A673 (cell line): ENCODE measurements around the gene SCGB3A1. TPM values are rescaled to one million over a fixed set of nuclear protein-coding genes. Genes with fewer than 3 reads are reported as not detected.

Experiments
- BruUV-seq: library from RNA; stranded (reverse); fragments of 400-500 nt; replicated peaks from 2 replicates; lab custom pipeline; 2021; lab: Mats Ljungman, UMichigan
- CTCF ChIA-PET: fragments of 300-600 bp; sonication (Branson Sonifier 250); formaldehyde crosslinking; loops from one replicate; lab custom pipeline; 2022; ENCODE audit warnings: antibody characterized with exemption; lab: Charles Lee
- POLR2A ChIA-PET: fragments of 300-600 bp; sonication (Branson Sonifier 250); formaldehyde crosslinking; loops from one replicate; lab custom pipeline; 2022; ENCODE audit warnings: antibody characterized with exemption; ENCODE audit not compliant: low non-redundant PET; lab: Charles Lee
- DNase-seq: peaks from one replicate; pipeline ENCODE4 v3.0.0-alpha.2; 2015; ENCODE audit warnings: low spot score
- H3K27ac ChIP-seq: fragments of 200-600 bp; sonication (generic); 2 replicates; pipeline ENCODE4 v1.5.1; 2016; ENCODE audit warnings: mixed run types, low read depth, mild to moderate bottlenecking, mixed read lengths, antibody characterized with exemption, low read length; ENCODE audit not compliant: poor library complexity, severe bottlenecking
- H3K27me3 ChIP-seq: fragments of 200-600 bp; sonication (generic); replicated peaks from 2 replicates; pipeline ENCODE4 v1.6.1; 2017; ENCODE audit warnings: mixed run types, low read depth, mild to moderate bottlenecking, mixed read lengths, antibody characterized with exemption, low read length; ENCODE audit not compliant: insufficient read depth, poor library complexity
- H3K36me3 ChIP-seq: fragments of 200-600 bp; sonication (generic); 2 replicates; pipeline ENCODE4 v1.6.1; 2016; ENCODE audit warnings: mixed run types, mild to moderate bottlenecking, mixed read lengths, antibody characterized with exemption, low read length; ENCODE audit not compliant: insufficient read depth, poor library complexity, severe bottlenecking
- H3K4me1 ChIP-seq: fragments of 200-600 bp; sonication (generic); 2 replicates; pipeline ENCODE4 v1.6.1; 2017; ENCODE audit warnings: mixed run types, mild to moderate bottlenecking, mixed read lengths, antibody characterized with exemption, low read length; ENCODE audit not compliant: insufficient read depth, poor library complexity, severe bottlenecking
- H3K4me3 ChIP-seq: fragments of 200-600 bp; sonication (generic); 2 replicates; pipeline ENCODE4 v1.5.1; 2016; ENCODE audit warnings: low read depth, mixed run types, mild to moderate bottlenecking, mixed read lengths, low read length; ENCODE audit not compliant: poor library complexity, severe bottlenecking
- H3K9me3 ChIP-seq: fragments of 200-600 bp; sonication (generic); 2 replicates; pipeline ENCODE4 v1.6.1; 2016; ENCODE audit warnings: mixed run types, low read depth, mild to moderate bottlenecking, mixed read lengths, antibody characterized with exemption, low read length; ENCODE audit not compliant: poor library complexity, severe bottlenecking
- EZH2 ChIP-seq: fragments of 200-600 bp; sonication (generic); IDR thresholded peaks from 2 replicates; pipeline ENCODE4 v1.6.1; 2017; ENCODE audit warnings: borderline replicate concordance, low read depth, mild to moderate bottlenecking, mixed read lengths, antibody characterized with exemption, low read length; ENCODE audit not compliant: poor library complexity, severe bottlenecking
- intact Hi-C: fragments of 100-400 bp; cut with micrococcal nuclease; formaldehyde crosslinking; loops from one replicate; pipeline ENCODE4 v1.10.0; 2022; ENCODE audit not compliant: unreplicated experiment
- total RNA-seq: library from RNA; stranded (reverse); gene quantifications from 2 replicates; pipeline ENCODE4 v1.2.3, GENCODE V29; 2021
- TF ChIP-seq, protein P1 (sequence below): fragments of 300-800, 200-600 bp; sonication (generic); conservative IDR thresholded peaks from 2 replicates; pipeline ENCODE4 v1.5.1; 2017; ENCODE audit warnings: low read depth, mild to moderate bottlenecking, antibody characterized with exemption, low read length, moderate library complexity, mixed read lengths

SCGB3A1 gene
- total RNA-seq, 1 experiment from 2014 or later = not detected

DNA sequence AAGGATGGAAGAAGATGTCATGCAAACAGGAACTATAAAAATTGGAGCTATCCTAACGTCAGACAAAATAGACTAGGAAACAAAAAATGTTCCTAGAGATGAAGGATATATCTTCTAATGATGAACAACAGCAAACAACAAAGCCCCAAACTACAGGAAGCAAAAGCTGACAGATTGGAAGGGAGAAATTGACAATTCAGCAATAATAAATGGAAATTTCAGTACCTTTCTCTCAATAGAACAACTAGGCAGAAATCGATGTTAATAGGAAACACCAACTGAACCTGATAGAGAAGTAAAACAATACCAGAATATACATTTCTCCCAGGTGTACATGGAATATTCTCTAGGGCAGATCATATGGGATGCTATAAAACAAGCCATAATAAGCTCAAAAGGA lies 7.6 kb downstream of the SCGB3A1 start:
- Histone ChIP-seq H3K27me3 (peaks cover 7% of the 10 kb centered on the region), H3K4me1 (no peaks in the 10 kb centered on the region), H3K9me3 (no peaks in the 10 kb centered on the region), H3K36me3 (no peaks in the 10 kb centered on the region), H3K27ac (no peak overlapping the region), H3K4me3 (no peak overlapping the region)
- intact Hi-C loops = no loop called here
- ChIA-PET CTCF (no interaction called here), POLR2A (no interaction called here)
- TF ChIP-seq EZH2 = no peak
- TF ChIP-seq, protein P1, sequence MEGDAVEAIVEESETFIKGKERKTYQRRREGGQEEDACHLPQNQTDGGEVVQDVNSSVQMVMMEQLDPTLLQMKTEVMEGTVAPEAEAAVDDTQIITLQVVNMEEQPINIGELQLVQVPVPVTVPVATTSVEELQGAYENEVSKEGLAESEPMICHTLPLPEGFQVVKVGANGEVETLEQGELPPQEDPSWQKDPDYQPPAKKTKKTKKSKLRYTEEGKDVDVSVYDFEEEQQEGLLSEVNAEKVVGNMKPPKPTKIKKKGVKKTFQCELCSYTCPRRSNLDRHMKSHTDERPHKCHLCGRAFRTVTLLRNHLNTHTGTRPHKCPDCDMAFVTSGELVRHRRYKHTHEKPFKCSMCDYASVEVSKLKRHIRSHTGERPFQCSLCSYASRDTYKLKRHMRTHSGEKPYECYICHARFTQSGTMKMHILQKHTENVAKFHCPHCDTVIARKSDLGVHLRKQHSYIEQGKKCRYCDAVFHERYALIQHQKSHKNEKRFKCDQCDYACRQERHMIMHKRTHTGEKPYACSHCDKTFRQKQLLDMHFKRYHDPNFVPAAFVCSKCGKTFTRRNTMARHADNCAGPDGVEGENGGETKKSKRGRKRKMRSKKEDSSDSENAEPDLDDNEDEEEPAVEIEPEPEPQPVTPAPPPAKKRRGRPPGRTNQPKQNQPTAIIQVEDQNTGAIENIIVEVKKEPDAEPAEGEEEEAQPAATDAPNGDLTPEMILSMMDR = no peak
- BruUV-seq = TSS peak; percentile 11
- DNase-seq = no peak

DNA sequence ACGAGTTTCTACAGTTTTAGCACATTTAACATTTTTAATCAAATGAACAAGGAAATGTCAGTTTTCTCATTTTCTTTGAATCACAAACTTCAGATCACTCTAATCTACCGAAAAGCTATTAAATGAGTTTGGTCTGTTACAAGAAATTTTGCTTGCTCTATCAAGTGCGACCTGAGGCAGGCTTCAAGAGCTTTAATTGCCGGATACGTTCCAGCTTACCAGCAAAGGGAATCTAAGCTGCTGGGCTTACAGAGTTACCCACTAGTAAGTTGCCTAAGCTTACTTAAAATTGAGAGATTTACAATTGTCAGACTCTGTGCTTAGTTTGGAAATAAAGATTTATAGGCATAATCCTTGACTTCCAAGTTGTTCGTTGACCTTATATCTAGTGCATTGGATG lies 10.6 kb downstream of the SCGB3A1 start:
- ChIA-PET CTCF (no interaction called here), POLR2A (no interaction called here)
- Histone ChIP-seq H3K36me3 (peaks cover 13% of the 10 kb centered on the region), H3K9me3 (no peaks in the 10 kb centered on the region), H3K4me3 (no peak overlapping the region), H3K27ac (no peak overlapping the region), H3K4me1 (no peaks in the 10 kb centered on the region), H3K27me3 (no peaks in the 10 kb centered on the region)
- no peak for DNase-seq
- no TSS peak for BruUV-seq
- TF ChIP-seq, protein P1 = no peak
- no peak for TF ChIP-seq EZH2
- intact Hi-C loops = no loop called here

DNA sequence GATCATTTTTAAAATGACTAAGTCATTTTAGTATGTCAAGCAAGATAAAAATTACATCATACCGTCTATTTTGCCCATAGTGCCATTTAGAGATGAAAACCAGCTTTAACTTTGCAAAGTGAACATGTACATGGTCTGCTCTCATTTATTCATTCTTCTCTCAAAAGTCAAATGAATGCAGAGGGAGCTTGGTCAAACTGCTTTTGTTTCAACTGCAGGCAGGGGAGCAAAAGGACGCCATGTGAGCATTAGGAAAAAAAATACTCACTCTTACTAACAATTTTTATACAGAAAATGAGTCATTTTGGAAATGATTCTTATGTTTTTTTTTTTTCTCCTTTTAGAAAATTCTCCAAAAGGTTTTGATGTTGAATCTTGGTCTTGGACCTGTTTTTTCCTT lies 15.7 kb downstream of the SCGB3A1 start:
- CTCF ChIA-PET = no interaction called here
- POLR2A ChIA-PET = no interaction called here
- DNase-seq = no peak

More for the DNA sequence above, 15.7 kb downstream of the SCGB3A1 start:
- Histone ChIP-seq H3K4me3 (no peak overlapping the region), H3K4me1 (no peaks in the 10 kb centered on the region), H3K9me3 (no peaks in the 10 kb centered on the region), H3K36me3 (peaks cover 38% of the 10 kb centered on the region), H3K27ac (no peak overlapping the region), H3K27me3 (no peaks in the 10 kb centered on the region)
- BruUV-seq = no TSS peak
- intact Hi-C loops = no loop called here
- TF ChIP-seq, protein P1 = no peak
- no peak for TF ChIP-seq EZH2
